Mucosa of gallbladder (tissue), 1 donor: ENCODE results near the gene CD93. TPM values are rescaled to one million over a fixed set of nuclear protein-coding genes. Genes with fewer than 3 reads are reported as not detected.

Source experiments
- DNase-seq: peaks from one replicate; pipeline ENCODE4 v3.0.0-alpha.2; 2020; ENCODE audit warnings: low spot score
- total RNA-seq: library from RNA; stranded (reverse); gene quantifications from one replicate; pipeline ENCODE4 v1.2.1, GENCODE V29; 2021
- donor health status: DM: no; HTN: no; CAD: no.

CD93 gene
- total RNA-seq, 1 donor from 2014 or later = 38.4 TPM

GRCh38 chr20:23099791-23100719 is 13.9 kb upstream of the CD93 start:
- no peak for DNase-seq

GRCh38 chr20:23097636-23098580 is 11.8 kb upstream of the CD93 start:
- DNase-seq = no peak

GRCh38 chr20:23096986-23097520 is 10.9 kb upstream of the CD93 start:
- DNase-seq = no peak

GRCh38 chr20:23096097-23096496 is 10.0 kb upstream of the CD93 start:
- DNase-seq = no peak

GRCh38 chr20:23095499-23095898 is 9.4 kb upstream of the CD93 start:
- no peak for DNase-seq

GRCh38 chr20:23094927-23095326 is 8.8 kb upstream of the CD93 start:
- no peak for DNase-seq

- no peak for DNase-seq
Measured at GRCh38 chr20:23094213-23094896, 8.2 kb upstream of the CD93 start.

- no peak for DNase-seq
Measured at GRCh38 chr20:23093613-23094012, 7.5 kb upstream of the CD93 start.

- DNase-seq = no peak
Measured at GRCh38 chr20:23092861-23093495, 6.9 kb upstream of the CD93 start.

- peak; percentile 53 for DNase-seq
Measured at GRCh38 chr20:23092384-23092756, 6.2 kb upstream of the CD93 start.

GRCh38 chr20:23091721-23092383 is 5.7 kb upstream of the CD93 start:
- no peak for DNase-seq

- DNase-seq = no peak
Measured at GRCh38 chr20:23090878-23091277, 4.8 kb upstream of the CD93 start.

- DNase-seq = no peak
Measured at GRCh38 chr20:23090147-23090546, 4.0 kb upstream of the CD93 start.

- DNase-seq = no peak
Measured at GRCh38 chr20:23088866-23089265, 2.7 kb upstream of the CD93 start.

GRCh38 chr20:23087587-23088251 is 1.6 kb upstream of the CD93 start:
- no peak for DNase-seq

GRCh38 chr20:23086931-23087411 is 847 bp upstream of the CD93 start:
- DNase-seq = no peak

GRCh38 chr20:23085436-23086055 is 578 bp downstream of the CD93 start:
- DNase-seq = no peak

- DNase-seq = no peak
Measured at GRCh38 chr20:23084845-23085365, 1.2 kb downstream of the CD93 start.

- DNase-seq = no peak
Measured at GRCh38 chr20:23084282-23084844, 1.8 kb downstream of the CD93 start.
